Panc1 (cell line): ENCODE measurements around the gene GRIFIN. TPM values are rescaled to one million over a fixed set of nuclear protein-coding genes. Genes with fewer than 3 reads are reported as not detected.

Experiments
- ATAC-seq: fragments of 200-7000 bp; cut with Tn5 transposase; 2 replicates; pipeline ENCODE4 v1.9.1; 2020; ENCODE audit warnings: mild to moderate bottlenecking, moderate library complexity
- BruUV-seq: library from RNA; stranded (reverse); fragments of 400-500 nt; replicated peaks from 2 replicates; lab custom pipeline; 2021; lab: Mats Ljungman, UMichigan
- CTCF ChIA-PET: fragments of 300-600 bp; sonication (Branson Sonifier 250); formaldehyde crosslinking; loops from one replicate; lab custom pipeline; 2022; ENCODE audit warnings: antibody characterized with exemption; lab: Charles Lee
- POLR2A ChIA-PET: fragments of 300-600 bp; sonication (Branson Sonifier 250); formaldehyde crosslinking; loops from one replicate; lab custom pipeline; 2022; ENCODE audit warnings: antibody characterized with exemption; lab: Charles Lee
- DNase-seq: peaks from one replicate; pipeline ENCODE4 v3.0.0-alpha.2; 2010; ENCODE audit warnings: low read depth, low spot score
- H3K27ac ChIP-seq: 2 replicates; pipeline ENCODE4 v1.5.1; 2011; ENCODE audit warnings: mild to moderate bottlenecking, low read length, inconsistent platforms
- H3K27me3 ChIP-seq: fragments of 200-500 bp; sonication (Bioruptor generic); 2 replicates; pipeline ENCODE4 v1.6.0; 2014; ENCODE audit warnings: low read length, inconsistent platforms; ENCODE audit not compliant: control insufficient read depth, insufficient read depth
- H3K36me3 ChIP-seq: fragments of 200-500 bp; sonication (Bioruptor generic); 2 replicates; pipeline ENCODE4 v1.5.1; 2014; ENCODE audit warnings: inconsistent platforms, mild to moderate bottlenecking, low read length, moderate library complexity; ENCODE audit not compliant: control insufficient read depth, insufficient read depth
- H3K4me1 ChIP-seq: 2 replicates; pipeline ENCODE4 v1.5.1; 2011; ENCODE audit warnings: inconsistent platforms, mild to moderate bottlenecking, low read length, moderate library complexity; ENCODE audit not compliant: control insufficient read depth, insufficient read depth
- H3K4me3 ChIP-seq, 2 experiments: 2 replicates each; pipeline ENCODE4 v1.5.1; 2011 to 2012; ENCODE audit warnings: low read depth in 2 of 2, low read length in 2 of 2, mild to moderate bottlenecking in 2 of 2, inconsistent platforms in 1 of 2, moderate library complexity in 1 of 2
- H3K9me3 ChIP-seq: fragments of 200-500 bp; sonication (Bioruptor generic); 2 replicates; pipeline ENCODE4 v1.5.1; 2014; ENCODE audit warnings: low read depth, mild to moderate bottlenecking, inconsistent platforms, low read length, moderate library complexity; ENCODE audit not compliant: control insufficient read depth, insufficient read depth
- CTCF ChIP-seq: fragments of 450-650 bp; IDR thresholded peaks from 2 replicates; pipeline ENCODE4 v1.5.1; 2017; ENCODE audit warnings: mild to moderate bottlenecking
- POLR2AphosphoS5 ChIP-seq: IDR thresholded peaks from 2 replicates; pipeline ENCODE4 v1.6.1; 2012; ENCODE audit warnings: mild to moderate bottlenecking, low read depth, low read length, moderate library complexity
- SIN3A ChIP-seq: IDR thresholded peaks from 2 replicates; pipeline ENCODE4 v1.6.1; 2012; ENCODE audit warnings: low read depth, mild to moderate bottlenecking, low read length, moderate library complexity, borderline replicate concordance; ENCODE audit not compliant: insufficient read depth
- in situ Hi-C: cut with HindIII; loops from 2 replicates; pipeline ENCODE4 v1.10.0; 2016; ENCODE audit warnings: low sequenced_read_pairs, low pct_unique_long_range_greater_than_20kb
- intact Hi-C: fragments of 100-400 bp; cut with micrococcal nuclease; formaldehyde crosslinking; loops from one replicate; pipeline ENCODE4 v1.10.0; 2022; ENCODE audit not compliant: unreplicated experiment
- total RNA-seq: library from RNA; stranded (reverse); gene quantifications from one replicate; pipeline ENCODE4 v1.2.1, GENCODE V29; 2021; ENCODE audit not compliant: unreplicated experiment
- TF ChIP-seq, protein P1 (sequence below), 2 experiments: IDR thresholded peaks; 2 replicates each; pipeline ENCODE4 v1.6.1; 2011 to 2012; ENCODE audit warnings: low read depth in 2 of 2, control low read depth in 1 of 2, low read length in 1 of 2, mild to moderate bottlenecking in 1 of 2, moderate library complexity in 1 of 2; ENCODE audit not compliant: insufficient read depth in 1 of 2

GRIFIN gene
- total RNA-seq, 1 experiment from 2014 or later, result not detected

DNA sequence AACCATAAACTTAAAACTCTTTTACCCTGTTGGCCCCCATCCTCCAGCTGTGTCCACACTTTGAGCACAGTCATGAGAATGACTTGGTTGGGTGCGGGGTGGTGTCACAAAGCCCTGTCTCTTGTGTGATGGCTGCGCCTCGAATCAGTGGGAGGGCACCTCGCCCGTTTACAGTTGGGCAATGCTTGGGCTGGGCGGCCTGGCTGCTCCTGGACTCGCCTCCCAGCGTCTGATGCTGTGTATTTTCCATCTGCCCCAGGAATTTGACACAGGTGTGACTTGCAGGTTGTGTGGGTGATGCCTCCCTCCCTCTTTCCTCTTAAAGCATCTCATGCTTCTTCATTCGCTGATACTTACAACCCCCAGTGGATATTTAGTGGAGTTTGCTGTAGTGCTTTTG is 39.1 kb downstream of the GRIFIN start:
- DNase-seq (no peak), ATAC-seq (no peak)
- no TSS peak for BruUV-seq
- ChIA-PET CTCF (no interaction called here), POLR2A (no interaction called here)
- TF ChIP-seq POLR2AphosphoS5, result no peak
- TF ChIP-seq, protein P1, sequence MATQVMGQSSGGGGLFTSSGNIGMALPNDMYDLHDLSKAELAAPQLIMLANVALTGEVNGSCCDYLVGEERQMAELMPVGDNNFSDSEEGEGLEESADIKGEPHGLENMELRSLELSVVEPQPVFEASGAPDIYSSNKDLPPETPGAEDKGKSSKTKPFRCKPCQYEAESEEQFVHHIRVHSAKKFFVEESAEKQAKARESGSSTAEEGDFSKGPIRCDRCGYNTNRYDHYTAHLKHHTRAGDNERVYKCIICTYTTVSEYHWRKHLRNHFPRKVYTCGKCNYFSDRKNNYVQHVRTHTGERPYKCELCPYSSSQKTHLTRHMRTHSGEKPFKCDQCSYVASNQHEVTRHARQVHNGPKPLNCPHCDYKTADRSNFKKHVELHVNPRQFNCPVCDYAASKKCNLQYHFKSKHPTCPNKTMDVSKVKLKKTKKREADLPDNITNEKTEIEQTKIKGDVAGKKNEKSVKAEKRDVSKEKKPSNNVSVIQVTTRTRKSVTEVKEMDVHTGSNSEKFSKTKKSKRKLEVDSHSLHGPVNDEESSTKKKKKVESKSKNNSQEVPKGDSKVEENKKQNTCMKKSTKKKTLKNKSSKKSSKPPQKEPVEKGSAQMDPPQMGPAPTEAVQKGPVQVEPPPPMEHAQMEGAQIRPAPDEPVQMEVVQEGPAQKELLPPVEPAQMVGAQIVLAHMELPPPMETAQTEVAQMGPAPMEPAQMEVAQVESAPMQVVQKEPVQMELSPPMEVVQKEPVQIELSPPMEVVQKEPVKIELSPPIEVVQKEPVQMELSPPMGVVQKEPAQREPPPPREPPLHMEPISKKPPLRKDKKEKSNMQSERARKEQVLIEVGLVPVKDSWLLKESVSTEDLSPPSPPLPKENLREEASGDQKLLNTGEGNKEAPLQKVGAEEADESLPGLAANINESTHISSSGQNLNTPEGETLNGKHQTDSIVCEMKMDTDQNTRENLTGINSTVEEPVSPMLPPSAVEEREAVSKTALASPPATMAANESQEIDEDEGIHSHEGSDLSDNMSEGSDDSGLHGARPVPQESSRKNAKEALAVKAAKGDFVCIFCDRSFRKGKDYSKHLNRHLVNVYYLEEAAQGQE (IDR thresholded peaks at IDR 0.05; ENCODE audit: insufficient read depth in 1 of 2, low read depth in 2 of 2, low read length in 1 of 2), result no peak
- Histone ChIP-seq H3K4me1 (no peaks in the 10 kb centered on the region), H3K4me3 (no peak overlapping the region), H3K27me3 (no peaks in the 10 kb centered on the region), H3K9me3 (no peaks in the 10 kb centered on the region), H3K36me3 (no peaks in the 10 kb centered on the region; the same call in 1 of the 2 replicates), H3K27ac (no peak overlapping the region)
- intact Hi-C loops, result no loop called here
- in situ Hi-C loops, result no loop called here

DNA sequence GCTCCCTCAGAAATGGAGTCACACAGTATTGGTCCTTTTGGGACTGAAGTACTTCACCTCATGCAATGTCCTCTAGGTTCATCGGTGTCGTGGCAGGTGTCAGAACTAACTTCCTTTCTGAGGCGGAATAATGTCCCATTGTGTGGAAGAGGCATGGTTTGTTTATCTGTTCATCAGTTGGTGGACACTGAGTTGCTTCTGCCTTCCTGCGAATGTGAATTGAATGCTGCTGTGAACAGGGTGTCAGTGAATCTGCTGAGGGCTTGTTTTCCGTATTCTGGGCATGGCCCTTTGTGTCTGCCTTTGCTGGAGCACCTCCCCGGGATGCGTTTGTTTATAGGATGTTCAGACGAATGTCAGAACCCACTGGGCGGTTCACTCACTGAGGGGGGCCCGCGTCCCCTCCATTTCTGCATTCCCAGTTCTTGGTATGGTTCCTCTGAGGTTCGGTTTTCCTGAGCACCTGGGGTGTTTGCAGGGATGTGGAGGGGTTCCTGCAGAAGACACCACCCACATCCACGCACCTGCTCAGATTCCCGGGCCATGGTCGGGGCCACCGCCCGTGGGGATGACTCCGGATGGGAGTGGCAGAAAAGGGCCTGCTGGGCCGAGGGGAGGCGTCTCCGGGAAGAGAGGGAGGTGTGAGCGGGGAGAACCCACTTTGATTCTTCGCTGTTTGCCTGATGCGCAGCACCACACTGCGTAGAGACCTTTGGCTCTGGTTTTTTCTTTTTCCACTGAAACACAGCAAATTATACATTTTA is 39.7 kb downstream of the GRIFIN start:
- H3K4me1 ChIP-seq, result no peaks in the 10 kb centered on the region
- no TSS peak for BruUV-seq
- H3K27me3 ChIP-seq, result no peaks in the 10 kb centered on the region
- intact Hi-C loops, result no loop called here
- no peak for ATAC-seq
- in situ Hi-C loops, result no loop called here
- H3K9me3 ChIP-seq, result no peaks in the 10 kb centered on the region
- TF ChIP-seq SIN3A (no peak), POLR2AphosphoS5 (no peak), CTCF (no peak)
- TF ChIP-seq, protein P1 (IDR thresholded peaks at IDR 0.05; ENCODE audit: insufficient read depth in 1 of 2, low read depth in 2 of 2, low read length in 1 of 2), result no peak
- no peak overlapping the region for H3K4me3 ChIP-seq
- ChIA-PET CTCF (interaction anchor here (1.4 kb wide), 1 partner anchor 15 kb away, joined by 5 read pairs; no protein-coding TSS in a partner anchor), POLR2A (no interaction called here)
- H3K36me3 ChIP-seq, result no peaks in the 10 kb centered on the region; the same call in 1 of the 2 replicates
- DNase-seq, result no peak
- H3K27ac ChIP-seq, result no peak overlapping the region
